OCI-LY3 (cell line): ENCODE data around the gene CD2AP.
"Not testable (repeated sequence)": the region's sequence is repeated elsewhere in the genome, so short reads cannot be mapped to it uniquely, and the experiment has no call there.

Experiments used
- CTCF ChIP-seq: fragments of 200-600, 300-600 bp; sonication (generic); IDR thresholded peaks from 2 replicates; pipeline ENCODE4 v1.5.1; 2014; ENCODE audit warnings: antibody characterized with exemption, low read length, low read depth
- EZH2phosphoT487 ChIP-seq: fragments of 200-600 bp; shearing (Covaris generic); IDR thresholded peaks from 2 replicates; pipeline ENCODE4 v1.6.1; 2018; ENCODE audit warnings: antibody characterized with exemption, mixed run types, low read depth

GRCh38 chr6:47553243-47553642 is 75.7 kb downstream of the CD2AP start:
- TF ChIP-seq CTCF, EZH2phosphoT487: not testable (repeated sequence)
